HG03575 (cell line): ENCODE results near the gene SMYD4.
"Not testable (repeated sequence)": the region's sequence is repeated elsewhere in the genome, so short reads cannot be mapped to it uniquely, and the experiment has no call there.

Experiments used
- ATAC-seq: cut with Tn5 transposase; IDR thresholded peaks from one replicate; pipeline ENCODE4 v1.9.1; 2021; ENCODE audit not compliant: unreplicated experiment, insufficient number of reproducible peaks, low FRiP score; ENCODE audit errors: extremely low read depth

Gene SMYD4

GRCh38 chr17:1787301-1787902 lies 42.3 kb downstream of the SMYD4 start:
- no peak for ATAC-seq

GRCh38 chr17:1786708-1787107 lies 43.0 kb downstream of the SMYD4 start:
- no peak for ATAC-seq

- ATAC-seq: no peak
Measured at GRCh38 chr17:1785930-1786329, 43.8 kb downstream of the SMYD4 start.

GRCh38 chr17:1783834-1784611 lies 45.7 kb downstream of the SMYD4 start:
- no peak for ATAC-seq

GRCh38 chr17:1783271-1783670 lies 46.4 kb downstream of the SMYD4 start:
- ATAC-seq: no peak

GRCh38 chr17:1782171-1782567 lies 47.5 kb downstream of the SMYD4 start:
- no peak for ATAC-seq

GRCh38 chr17:1779571-1780131 lies 50.1 kb downstream of the SMYD4 start:
- no peak for ATAC-seq

GRCh38 chr17:1776857-1777256 lies 52.8 kb downstream of the SMYD4 start:
- ATAC-seq: no peak

- ATAC-seq: no peak
Measured at GRCh38 chr17:1776328-1776727, 53.4 kb downstream of the SMYD4 start.

GRCh38 chr17:1774390-1775176 lies 55.1 kb downstream of the SMYD4 start:
- no peak for ATAC-seq

- ATAC-seq: no peak
Measured at GRCh38 chr17:1773696-1774181, 56.0 kb downstream of the SMYD4 start.

- not testable (repeated sequence) for ATAC-seq
Measured at GRCh38 chr17:1773000-1773695, 56.6 kb downstream of the SMYD4 start.

GRCh38 chr17:1769822-1770477 lies 59.8 kb downstream of the SMYD4 start:
- no peak for ATAC-seq

- no peak for ATAC-seq
Measured at GRCh38 chr17:1767358-1767757, 62.3 kb downstream of the SMYD4 start.

GRCh38 chr17:1766382-1767135 lies 63.1 kb downstream of the SMYD4 start:
- no peak for ATAC-seq

GRCh38 chr17:1765576-1765975 lies 64.1 kb downstream of the SMYD4 start:
- no peak for ATAC-seq

GRCh38 chr17:1764705-1765104 lies 65.0 kb downstream of the SMYD4 start:
- not testable (repeated sequence) for ATAC-seq

GRCh38 chr17:1764284-1764683 lies 65.4 kb downstream of the SMYD4 start:
- ATAC-seq: no peak
